CD14-positive monocyte (primary cell): Measurements from ENCODE around the gene BCAP31. TPM values are rescaled to one million over a fixed set of nuclear protein-coding genes. Genes with fewer than 3 reads are reported as not detected.
A peak's percentile ranks its signal among the peaks of the same experiment; 100 is the strongest.

ENCODE experiments used
- DNase-seq, 3 donors: peaks; one replicate each; pipeline ENCODE4 v3.0.0-alpha.2; 2011 to 2022
- H2AFZ ChIP-seq: 2 replicates; pipeline ENCODE4 v1.6.0; 2012; ENCODE audit warnings: mild to moderate bottlenecking, low read depth, low read length, inconsistent platforms; ENCODE audit not compliant: insufficient read depth, poor library complexity, severe bottlenecking
- H3K27ac ChIP-seq, 2 donors: 1 replicate in 1 of 2; 2 replicates in 1 of 2; pipeline ENCODE4 v1.5.1; 2012 to 2013; ENCODE audit warnings: low read length in 2 of 2, control low read depth in 1 of 2, inconsistent platforms in 1 of 2, low read depth in 1 of 2, mild to moderate bottlenecking in 1 of 2
- H3K27me3 ChIP-seq, 2 donors: one replicate each; pipeline versions ENCODE4 v1.6.0 to v1.6.1; 2011 to 2013; ENCODE audit warnings: low read length in 2 of 2; ENCODE audit not compliant: control insufficient read depth in 2 of 2, insufficient read depth in 2 of 2
- H3K36me3 ChIP-seq, 2 donors: replicated peaks in 1 of 2; 1 replicate in 1 of 2; 2 replicates in 1 of 2; pipeline versions ENCODE4 v1.5.1 to v1.6.1; 2012 to 2013; ENCODE audit warnings: low read length in 2 of 2, control low read depth in 1 of 2, inconsistent platforms in 1 of 2, mild to moderate bottlenecking in 1 of 2; ENCODE audit not compliant: insufficient read depth in 2 of 2, control insufficient read depth in 1 of 2
- H3K4me1 ChIP-seq, 2 donors: 1 replicate in 1 of 2; 2 replicates in 1 of 2; pipeline versions ENCODE4 v1.5.1 to v1.6.1; 2012 to 2013; ENCODE audit warnings: low read length in 2 of 2, control low read depth in 1 of 2, inconsistent platforms in 1 of 2, mild to moderate bottlenecking in 1 of 2, moderate library complexity in 1 of 2; ENCODE audit not compliant: insufficient read depth in 2 of 2, control insufficient read depth in 1 of 2
- H3K4me2 ChIP-seq: replicated peaks from 2 replicates; pipeline ENCODE3; 2012; ENCODE audit warnings: low read length, moderate library complexity, mild to moderate bottlenecking; ENCODE audit not compliant: poor library complexity, severe bottlenecking; ENCODE audit errors: extremely low read depth
- H3K4me3 ChIP-seq, 3 experiments: fragments of 200-600 bp in 1 of 3; sonication (generic) in 1 of 3; replicated peaks in 1 of 3; 1 replicate in 2 of 3; 2 replicates in 1 of 3; pipeline ENCODE4 v1.5.1; 2011 to 2013; ENCODE audit warnings: low read length in 3 of 3, mild to moderate bottlenecking in 3 of 3, control low read depth in 2 of 3, low read depth in 2 of 3, inconsistent platforms in 1 of 3, moderate library complexity in 1 of 3
- H3K79me2 ChIP-seq: 2 replicates; pipeline ENCODE4 v1.6.0; 2012; ENCODE audit warnings: mild to moderate bottlenecking, control low read depth, inconsistent platforms, low read length, moderate library complexity; ENCODE audit not compliant: insufficient read depth
- H3K9ac ChIP-seq: 2 replicates; pipeline ENCODE4 v1.6.0; 2017; ENCODE audit warnings: low read length, mild to moderate bottlenecking; ENCODE audit not compliant: insufficient read depth, poor library complexity, severe bottlenecking
- H3K9me3 ChIP-seq, 2 donors: replicated peaks in 1 of 2; 1 replicate in 1 of 2; 2 replicates in 1 of 2; pipeline versions ENCODE4 v1.5.1 to v1.6.1; 2012 to 2013; ENCODE audit warnings: low read length in 2 of 2, control low read depth in 1 of 2; ENCODE audit not compliant: control insufficient read depth in 1 of 2, insufficient read depth in 1 of 2
- H4K20me1 ChIP-seq: 2 replicates; pipeline ENCODE4 v1.6.0; 2012; ENCODE audit warnings: mild to moderate bottlenecking, low read length, control low read depth, moderate library complexity; ENCODE audit not compliant: insufficient read depth
- H3K27ac Mint-ChIP-seq, 7 donors: one replicate each; pipeline ENCODE4 v1.8.0; 2020; ENCODE audit warnings: mild to moderate bottlenecking in 7 of 7, mixed read lengths in 7 of 7, moderate library complexity in 6 of 7, inconsistent platforms in 2 of 7
- H3K27me3 Mint-ChIP-seq, 3 donors: one replicate each; pipeline ENCODE4 v1.8.0; 2021 to 2022; ENCODE audit warnings: low read depth in 3 of 3, mild to moderate bottlenecking in 3 of 3, mixed read lengths in 3 of 3, moderate library complexity in 3 of 3, inconsistent platforms in 1 of 3
- H3K36me3 Mint-ChIP-seq, 2 donors: one replicate each; pipeline ENCODE4 v1.8.0; 2020; ENCODE audit warnings: mixed read lengths in 2 of 2, inconsistent platforms in 1 of 2, mild to moderate bottlenecking in 1 of 2
- H3K4me1 Mint-ChIP-seq: one replicate; pipeline ENCODE4 v1.8.0; 2020; ENCODE audit warnings: mild to moderate bottlenecking, mixed read lengths
- H3K4me3 Mint-ChIP-seq, 2 donors: one replicate each; pipeline ENCODE4 v1.8.0; 2020; ENCODE audit warnings: mild to moderate bottlenecking in 2 of 2, mixed read lengths in 2 of 2, moderate library complexity in 1 of 2
- H3K9me3 Mint-ChIP-seq, 7 donors: one replicate each; pipeline ENCODE4 v1.8.0; 2020 to 2022; ENCODE audit warnings: mixed read lengths in 7 of 7, mild to moderate bottlenecking in 6 of 7, moderate library complexity in 6 of 7, inconsistent platforms in 2 of 7
- WGBS: methylation state at CpG from one replicate; pipeline ENCODE4 v1.1.5; 2013; ENCODE audit warnings: missing lambda C conversion rate; ENCODE audit not compliant: insufficient coverage; 5-methylcytosine and 5-hydroxymethylcytosine counted together
- intact Hi-C, 2 donors: fragments of 100-400 bp; cut with micrococcal nuclease; formaldehyde crosslinking; loops; one replicate each; pipeline versions ENCODE4 v1.15.0 to v1.15.1; 2023
- polyA plus RNA-seq, 3 donors: library from polyadenylated mRNA; depleted of rRNA in 1 of 3; unstranded in 2 of 3; stranded (reverse) in 1 of 3; fragments of 300-500 nt in 2 of 3; fragments of >200 nt in 1 of 3; fragmentation: Illumina TruSeq in 2 of 3; gene quantifications; 1 replicate in 2 of 3; 2 replicates in 1 of 3; pipeline ENCODE4 v1.2.3, GENCODE V29; 2012 to 2021
- TF ChIP-seq, protein P1 (sequence below): fragments of 200-600 bp; IDR thresholded peaks from one replicate; pipeline ENCODE4 v1.8.0; 2022; ENCODE audit warnings: antibody characterized with exemption, mild to moderate bottlenecking

The BCAP31 gene
- polyA plus RNA-seq, 3 donors = 139 to 294 (median 288) TPM

DNA sequence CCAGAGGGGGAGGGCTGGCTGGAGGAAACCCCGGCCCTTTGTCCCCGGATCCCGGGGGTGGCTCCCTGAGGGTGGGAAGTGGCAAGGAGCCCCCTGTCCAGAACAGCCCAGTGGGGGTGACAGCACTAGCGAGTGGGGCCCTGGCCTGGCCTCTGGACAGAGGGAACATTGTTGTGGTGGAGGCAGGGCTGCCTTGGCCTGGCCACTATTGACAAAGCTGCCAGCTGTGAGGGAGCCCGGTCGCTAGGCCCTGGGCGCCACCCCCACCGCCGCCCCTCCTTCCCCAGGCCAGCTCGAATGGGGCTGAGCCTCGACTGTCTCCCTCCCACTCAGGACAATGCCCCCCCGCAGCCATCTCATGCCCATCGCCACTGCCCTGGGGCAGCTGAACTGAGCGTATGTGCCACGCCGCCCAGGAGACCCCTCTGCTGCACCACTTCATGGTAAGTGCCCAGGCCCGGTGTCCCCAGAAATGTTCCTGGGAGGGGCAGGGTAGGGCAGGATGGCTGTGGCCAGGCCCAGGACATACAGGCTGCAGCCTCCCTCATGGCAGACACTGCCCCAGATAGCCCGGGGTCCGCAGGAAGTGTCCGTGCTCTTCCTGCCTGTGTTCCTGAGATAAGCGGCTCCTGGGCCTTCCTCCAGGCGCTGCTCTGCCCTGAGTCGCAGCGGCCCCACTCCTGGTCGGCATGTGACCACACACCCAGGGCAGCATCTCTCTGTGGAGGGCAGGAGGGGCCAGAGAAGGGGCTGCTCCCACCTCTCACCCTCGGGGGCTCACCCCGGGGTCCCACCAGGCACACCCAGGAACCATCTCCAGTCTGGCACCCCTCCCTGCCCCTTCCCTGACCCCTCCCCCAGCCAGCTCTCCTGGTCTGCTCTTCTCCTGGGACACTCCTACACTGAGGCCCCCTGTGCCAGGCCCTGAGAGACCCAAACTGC, 41.2 kb upstream of the BCAP31 start:
- Histone ChIP-seq H3K27ac (no peak overlapping the region), H3K9me3 (no peaks in the 10 kb centered on the region), H3K9ac (no peak overlapping the region), H3K36me3 (no peaks in the 10 kb centered on the region), H3K79me2 (no peaks in the 10 kb centered on the region), H3K27me3 (no peaks in the 10 kb centered on the region), H4K20me1 (no peaks in the 10 kb centered on the region), H3K4me1 (peaks cover 0 to 5% of the 10 kb centered on the region in 2 donors), H3K4me2 (no peak overlapping the region), H3K4me3 (no peak overlapping the region), H2AFZ (peak overlapping the region; percentile 13)
- H3K4me1 Mint-ChIP-seq = peaks cover 14% of the 10 kb centered on the region
- no peaks in the 10 kb centered on the region for H3K36me3 Mint-ChIP-seq
- intact Hi-C loops = loop anchor here in 1 of 2 donors (10.0 kb wide), 2 partner anchors 159 to 189 kb away; partner anchors contain the start of gene ARHGAP4
- H3K4me3 Mint-ChIP-seq = no peak overlapping the region
- peaks cover 1 to 23% (median 16%) of the 10 kb centered on the region in 3 donors for H3K27me3 Mint-ChIP-seq
- H3K9me3 Mint-ChIP-seq = peaks cover 0 to 3% (median 0%) of the 10 kb centered on the region in 7 donors
- H3K27ac Mint-ChIP-seq = no peak overlapping the region
- no peak for DNase-seq
- 69% methylated on average over 16 of the region's 27 CpGs for WGBS
- TF ChIP-seq, protein P1, sequence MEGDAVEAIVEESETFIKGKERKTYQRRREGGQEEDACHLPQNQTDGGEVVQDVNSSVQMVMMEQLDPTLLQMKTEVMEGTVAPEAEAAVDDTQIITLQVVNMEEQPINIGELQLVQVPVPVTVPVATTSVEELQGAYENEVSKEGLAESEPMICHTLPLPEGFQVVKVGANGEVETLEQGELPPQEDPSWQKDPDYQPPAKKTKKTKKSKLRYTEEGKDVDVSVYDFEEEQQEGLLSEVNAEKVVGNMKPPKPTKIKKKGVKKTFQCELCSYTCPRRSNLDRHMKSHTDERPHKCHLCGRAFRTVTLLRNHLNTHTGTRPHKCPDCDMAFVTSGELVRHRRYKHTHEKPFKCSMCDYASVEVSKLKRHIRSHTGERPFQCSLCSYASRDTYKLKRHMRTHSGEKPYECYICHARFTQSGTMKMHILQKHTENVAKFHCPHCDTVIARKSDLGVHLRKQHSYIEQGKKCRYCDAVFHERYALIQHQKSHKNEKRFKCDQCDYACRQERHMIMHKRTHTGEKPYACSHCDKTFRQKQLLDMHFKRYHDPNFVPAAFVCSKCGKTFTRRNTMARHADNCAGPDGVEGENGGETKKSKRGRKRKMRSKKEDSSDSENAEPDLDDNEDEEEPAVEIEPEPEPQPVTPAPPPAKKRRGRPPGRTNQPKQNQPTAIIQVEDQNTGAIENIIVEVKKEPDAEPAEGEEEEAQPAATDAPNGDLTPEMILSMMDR = no peak

DNA sequence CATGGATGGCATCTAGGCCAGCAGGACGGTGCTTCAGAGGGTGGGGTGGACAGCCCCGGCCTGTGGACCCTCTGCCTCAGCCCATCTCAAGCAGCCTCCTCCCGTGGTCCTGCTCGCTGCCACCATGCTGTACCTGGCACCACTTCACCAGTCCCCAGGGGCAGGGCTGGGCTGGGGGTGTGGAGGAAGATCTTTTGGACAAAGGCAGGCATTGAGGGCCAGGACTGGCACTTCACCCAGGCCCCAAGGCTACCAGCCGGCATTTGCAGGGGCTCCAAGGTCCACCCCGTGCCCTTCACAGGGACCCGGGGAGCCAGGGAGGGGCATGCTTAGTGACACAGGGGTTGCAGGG, 40.6 kb upstream of the BCAP31 start:
- TF ChIP-seq, protein P1 = no peak
- no peak overlapping the region for H3K4me3 ChIP-seq
- peaks cover 0 to 5% of the 10 kb centered on the region in 2 donors for H3K4me1 ChIP-seq
- Mint-ChIP-seq H3K27me3 (peaks cover 1 to 23% (median 16%) of the 10 kb centered on the region in 3 donors), H3K9me3 (peaks cover 0 to 3% (median 0%) of the 10 kb centered on the region in 7 donors), H3K4me1 (peaks cover 14% of the 10 kb centered on the region), H3K36me3 (no peaks in the 10 kb centered on the region), H3K27ac (no peak overlapping the region), H3K4me3 (no peak overlapping the region)
- no peaks in the 10 kb centered on the region for H3K36me3 ChIP-seq
- no CpG with 5 or more reads among the region's 7 CpGs for WGBS
- DNase-seq = no peak
- no peak overlapping the region for H3K4me2 ChIP-seq
- no peaks in the 10 kb centered on the region for H3K9me3 ChIP-seq
- no peak overlapping the region for H2AFZ ChIP-seq
- no peaks in the 10 kb centered on the region for H3K79me2 ChIP-seq
- H3K9ac ChIP-seq = no peak overlapping the region
- H3K27me3 ChIP-seq = no peaks in the 10 kb centered on the region
- no peaks in the 10 kb centered on the region for H4K20me1 ChIP-seq
- H3K27ac ChIP-seq = no peak overlapping the region
- intact Hi-C loops = loop anchor here (5.0 to 10.0 kb wide), 3 partner anchors 160 to 190 kb away; partner anchors contain the start of gene ARHGAP4 (in 1 of the 2)
